H9 (cell line): ENCODE results near the gene INSL3. TPM values are rescaled to one million over a fixed set of nuclear protein-coding genes. Genes with fewer than 3 reads are reported as not detected.

ENCODE experiments used
- DNase-seq: peaks from one replicate; pipeline ENCODE4 v3.0.0-alpha.2; 2017
- H2AFZ ChIP-seq: one replicate; pipeline ENCODE4 v1.6.1; 2013; ENCODE audit warnings: mild to moderate bottlenecking, low read length, control low read depth, moderate library complexity
- H2AK5ac ChIP-seq: 2 replicates; pipeline ENCODE4 v1.6.1; 2013; ENCODE audit warnings: low read length, control low read depth, mixed read lengths; ENCODE audit not compliant: insufficient read length
- H2BK120ac ChIP-seq: one replicate; pipeline ENCODE4 v1.6.1; 2013; ENCODE audit warnings: low read depth, mild to moderate bottlenecking, low read length, control low read depth, inconsistent platforms; ENCODE audit not compliant: poor library complexity, severe bottlenecking
- H2BK12ac ChIP-seq: 2 replicates; pipeline ENCODE4 v1.6.1; 2013; ENCODE audit warnings: low read length, control low read depth, mixed read lengths, low read depth; ENCODE audit not compliant: insufficient read length
- H2BK15ac ChIP-seq: 2 replicates; pipeline ENCODE4 v1.6.1; 2013; ENCODE audit warnings: low read depth, low read length, control low read depth
- H2BK20ac ChIP-seq: one replicate; pipeline ENCODE4 v1.6.1; 2013; ENCODE audit warnings: low read depth, mild to moderate bottlenecking, low read length, control low read depth, inconsistent platforms; ENCODE audit not compliant: poor library complexity, severe bottlenecking
- H2BK5ac ChIP-seq: 2 replicates; pipeline ENCODE4 v1.6.1; 2013; ENCODE audit warnings: low read length, control low read depth, mixed read lengths; ENCODE audit not compliant: insufficient read length
- H3K14ac ChIP-seq: 2 replicates; pipeline ENCODE4 v1.6.1; 2013; ENCODE audit warnings: low read length, control low read depth; ENCODE audit not compliant: insufficient read depth
- H3K18ac ChIP-seq: 2 replicates; pipeline ENCODE4 v1.6.1; 2013; ENCODE audit warnings: low read depth, mild to moderate bottlenecking, mixed read lengths, low read length, control low read depth; ENCODE audit not compliant: insufficient read length
- H3K23ac ChIP-seq: 2 replicates; pipeline ENCODE4 v1.6.1; 2013; ENCODE audit warnings: low read length, control low read depth, mixed read lengths, low read depth; ENCODE audit not compliant: insufficient read length
- H3K23me2 ChIP-seq: 2 replicates; pipeline ENCODE4 v1.6.1; 2013; ENCODE audit warnings: low read depth, mild to moderate bottlenecking, mixed read lengths, low read length, control low read depth; ENCODE audit not compliant: insufficient read length, poor library complexity, severe bottlenecking
- H3K27ac ChIP-seq: 2 replicates; pipeline ENCODE4 v1.5.1; 2013; ENCODE audit warnings: low read length, control low read depth, mixed read lengths, low read depth; ENCODE audit not compliant: insufficient read length
- H3K27me3 ChIP-seq: 2 replicates; pipeline ENCODE4 v1.6.1; 2013; ENCODE audit warnings: low read length, control low read depth, inconsistent platforms; ENCODE audit not compliant: insufficient read depth
- H3K4ac ChIP-seq: 2 replicates; pipeline ENCODE4 v1.6.1; 2013; ENCODE audit warnings: low read depth, mild to moderate bottlenecking, control low read depth, inconsistent platforms, low read length, moderate library complexity
- H3K4me1 ChIP-seq: 2 replicates; pipeline ENCODE4 v1.6.1; 2013; ENCODE audit warnings: low read length, control low read depth, inconsistent platforms; ENCODE audit not compliant: insufficient read depth
- H3K4me2 ChIP-seq: 2 replicates; pipeline ENCODE4 v1.6.1; 2013; ENCODE audit warnings: low read length, control low read depth, mixed read lengths; ENCODE audit not compliant: insufficient read length, insufficient read depth
- H3K56ac ChIP-seq: 2 replicates; pipeline ENCODE4 v1.6.1; 2013; ENCODE audit warnings: low read depth, mild to moderate bottlenecking, mixed read lengths, low read length, control low read depth; ENCODE audit not compliant: insufficient read length
- H3K79me1 ChIP-seq: 2 replicates; pipeline ENCODE4 v1.6.1; 2013; ENCODE audit warnings: low read depth, mild to moderate bottlenecking, moderate library complexity, low read length, control low read depth, inconsistent platforms; ENCODE audit not compliant: insufficient read depth, poor library complexity, severe bottlenecking
- H3K79me2 ChIP-seq: 2 replicates; pipeline ENCODE4 v1.6.1; 2013; ENCODE audit warnings: low read length, control low read depth, inconsistent platforms; ENCODE audit not compliant: insufficient read depth
- H3K9ac ChIP-seq: 2 replicates; pipeline ENCODE4 v1.6.1; 2013; ENCODE audit warnings: low read length, control low read depth, mixed read lengths; ENCODE audit not compliant: insufficient read length; ENCODE audit errors: extremely low read depth
- H3K9me3 ChIP-seq: one replicate; pipeline ENCODE4 v1.6.1; 2013; ENCODE audit warnings: low read depth, low read length, inconsistent platforms; ENCODE audit not compliant: control insufficient read depth
- H3T11ph ChIP-seq: one replicate; pipeline ENCODE4 v1.6.1; 2013; ENCODE audit warnings: mild to moderate bottlenecking, low read length, control low read depth, inconsistent platforms
- H4K20me1 ChIP-seq: one replicate; pipeline ENCODE4 v1.6.1; 2013; ENCODE audit not compliant: control insufficient read depth, insufficient read length, insufficient read depth
- H4K5ac ChIP-seq: 2 replicates; pipeline ENCODE4 v1.6.1; 2013; ENCODE audit warnings: low read depth, mild to moderate bottlenecking, mixed read lengths, low read length, control low read depth; ENCODE audit not compliant: insufficient read length
- H4K8ac ChIP-seq: replicated peaks from 2 replicates; pipeline ENCODE4 v1.6.1; 2013; ENCODE audit warnings: low read length, control low read depth, mixed read lengths, low read depth; ENCODE audit not compliant: insufficient read length
- H4K91ac ChIP-seq: 2 replicates; pipeline ENCODE4 v1.6.1; 2013; ENCODE audit warnings: low read depth, mild to moderate bottlenecking, moderate library complexity, mixed read lengths, low read length, control low read depth; ENCODE audit not compliant: insufficient read length
- H3K27ac Mint-ChIP-seq, 3 experiments: 2 replicates in 2 of 3; 3 replicates in 1 of 3; pipeline ENCODE4 v1.8.0; 2020 to 2021; ENCODE audit warnings: mixed read lengths in 3 of 3, mild to moderate bottlenecking in 1 of 3, moderate library complexity in 1 of 3
- H3K27me3 Mint-ChIP-seq: 2 replicates; pipeline ENCODE4 v1.8.0; 2021; ENCODE audit warnings: low read depth, mild to moderate bottlenecking, moderate library complexity, mixed read lengths
- H3K36me3 Mint-ChIP-seq, 3 experiments: 2 replicates in 2 of 3; 3 replicates in 1 of 3; pipeline ENCODE4 v1.8.0; 2020 to 2021; ENCODE audit warnings: low read depth in 3 of 3, mixed read lengths in 3 of 3; ENCODE audit not compliant: insufficient read depth in 1 of 3
- H3K4me1 Mint-ChIP-seq, 2 experiments: 2 replicates each; pipeline ENCODE4 v1.8.0; 2020; ENCODE audit warnings: mixed read lengths in 2 of 2
- H3K4me3 Mint-ChIP-seq, 2 experiments: 2 replicates in 1 of 2; 3 replicates in 1 of 2; pipeline ENCODE4 v1.8.0; 2020 to 2021; ENCODE audit warnings: mild to moderate bottlenecking in 2 of 2, mixed read lengths in 2 of 2, moderate library complexity in 1 of 2
- H3K9me3 Mint-ChIP-seq, 2 experiments: 2 replicates in 1 of 2; 3 replicates in 1 of 2; pipeline ENCODE4 v1.8.0; 2020; ENCODE audit warnings: mild to moderate bottlenecking in 2 of 2, mixed read lengths in 2 of 2, moderate library complexity in 1 of 2
- WGBS: extraction: QIAGEN DNeasy Blood & Tissue Kit; methylation state at CpG from one replicate; pipeline ENCODE4 v1.1.7; 2013; ENCODE audit warnings: missing lambda C conversion rate, low lambda C conversion rate, mixed read lengths; ENCODE audit not compliant: insufficient read length; ENCODE audit errors: extremely low coverage; 5-methylcytosine and 5-hydroxymethylcytosine counted together
- total RNA-seq: library from RNA; stranded (reverse); gene quantifications from 2 replicates; pipeline ENCODE4 v1.2.1, GENCODE V29; 2021
- TF ChIP-seq, protein P1 (sequence below): fragments of 200-600 bp; sonication (generic); conservative IDR thresholded peaks from 3 replicates; pipeline ENCODE4 v1.8.0; 2021; ENCODE audit warnings: antibody characterized with exemption, mild to moderate bottlenecking

The INSL3 gene
- total RNA-seq, 1 experiment from 2014 or later, result 0.63 TPM

DNA sequence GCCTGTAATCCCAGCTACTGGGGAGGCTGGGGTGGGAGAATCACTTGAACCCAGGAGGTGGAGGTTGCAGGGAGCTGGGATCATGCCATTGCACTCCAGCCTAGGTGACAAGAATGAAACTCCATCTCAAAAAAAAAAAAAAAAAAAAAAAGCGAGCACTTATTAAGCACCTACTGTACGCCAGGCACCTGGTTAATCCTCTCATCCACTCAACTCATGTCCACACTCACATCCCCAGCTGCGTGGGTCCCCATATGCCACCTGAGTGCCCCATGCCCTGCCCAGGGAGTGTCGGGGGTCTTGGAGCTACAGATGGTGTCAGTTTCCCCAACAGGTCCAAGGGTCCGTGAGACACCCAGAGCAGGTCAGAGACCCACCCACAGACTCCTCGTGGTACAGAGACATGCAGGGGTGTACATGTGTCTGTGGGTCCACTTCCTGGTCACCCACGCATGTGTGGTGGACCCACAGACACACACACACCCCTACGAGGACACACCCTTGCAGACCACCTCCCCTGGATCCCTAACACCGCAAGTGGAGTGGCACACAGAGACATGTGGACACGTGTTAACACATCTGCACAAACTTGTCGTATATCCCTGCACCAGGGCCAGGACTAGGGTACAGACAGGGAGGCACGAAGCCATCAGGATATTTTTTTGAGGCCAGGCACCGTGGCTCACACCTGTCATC, 3.5 kb downstream of the INSL3 start:
- no peak overlapping the region for H3K27ac Mint-ChIP-seq
- no peaks in the 10 kb centered on the region for H3K79me2 ChIP-seq

More for the DNA sequence above, 3.5 kb downstream of the INSL3 start:
- H3K9ac ChIP-seq, result no peak overlapping the region
- H3T11ph ChIP-seq, result no peak overlapping the region
- no CpG with 5 or more reads among the region's 13 CpGs for WGBS
- no peaks in the 10 kb centered on the region for H3K79me1 ChIP-seq
- H3K18ac ChIP-seq, result no peak overlapping the region
- H3K27ac ChIP-seq, result no peak overlapping the region
- no peak overlapping the region for H2AK5ac ChIP-seq
- no peaks in the 10 kb centered on the region for H3K9me3 ChIP-seq
- no peak overlapping the region for H3K4me2 ChIP-seq
- no peak overlapping the region for H4K5ac ChIP-seq
- TF ChIP-seq, protein P1, sequence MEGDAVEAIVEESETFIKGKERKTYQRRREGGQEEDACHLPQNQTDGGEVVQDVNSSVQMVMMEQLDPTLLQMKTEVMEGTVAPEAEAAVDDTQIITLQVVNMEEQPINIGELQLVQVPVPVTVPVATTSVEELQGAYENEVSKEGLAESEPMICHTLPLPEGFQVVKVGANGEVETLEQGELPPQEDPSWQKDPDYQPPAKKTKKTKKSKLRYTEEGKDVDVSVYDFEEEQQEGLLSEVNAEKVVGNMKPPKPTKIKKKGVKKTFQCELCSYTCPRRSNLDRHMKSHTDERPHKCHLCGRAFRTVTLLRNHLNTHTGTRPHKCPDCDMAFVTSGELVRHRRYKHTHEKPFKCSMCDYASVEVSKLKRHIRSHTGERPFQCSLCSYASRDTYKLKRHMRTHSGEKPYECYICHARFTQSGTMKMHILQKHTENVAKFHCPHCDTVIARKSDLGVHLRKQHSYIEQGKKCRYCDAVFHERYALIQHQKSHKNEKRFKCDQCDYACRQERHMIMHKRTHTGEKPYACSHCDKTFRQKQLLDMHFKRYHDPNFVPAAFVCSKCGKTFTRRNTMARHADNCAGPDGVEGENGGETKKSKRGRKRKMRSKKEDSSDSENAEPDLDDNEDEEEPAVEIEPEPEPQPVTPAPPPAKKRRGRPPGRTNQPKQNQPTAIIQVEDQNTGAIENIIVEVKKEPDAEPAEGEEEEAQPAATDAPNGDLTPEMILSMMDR, result no peak
- no peak overlapping the region for H4K8ac ChIP-seq
- H2AFZ ChIP-seq, result no peak overlapping the region
- no peak overlapping the region for H2BK120ac ChIP-seq
- H3K14ac ChIP-seq, result no peak overlapping the region
- H3K27me3 ChIP-seq, result no peaks in the 10 kb centered on the region
- peak overlapping the region in 1 of 2 experiments; percentile 57; a peak in 2 of 5 replicates for H3K4me3 Mint-ChIP-seq
- DNase-seq, result no peak
- no peak overlapping the region for H2BK5ac ChIP-seq
- no peak overlapping the region for H2BK12ac ChIP-seq
- no peak overlapping the region for H3K4ac ChIP-seq
- no peak overlapping the region for H2BK15ac ChIP-seq
- H2BK20ac ChIP-seq, result no peak overlapping the region
- H3K27me3 Mint-ChIP-seq, result no peaks in the 10 kb centered on the region; the same call in 1 of the 2 replicates
- no peak overlapping the region for H3K23ac ChIP-seq
- H4K91ac ChIP-seq, result no peak overlapping the region
- H3K36me3 Mint-ChIP-seq, result no peaks in the 10 kb centered on the region
- H3K4me1 Mint-ChIP-seq, result no peaks in the 10 kb centered on the region
- no peak overlapping the region for H3K56ac ChIP-seq
- H4K20me1 ChIP-seq, result no peaks in the 10 kb centered on the region
- no peaks in the 10 kb centered on the region for H3K23me2 ChIP-seq
- no peaks in the 10 kb centered on the region for H3K4me1 ChIP-seq
- H3K9me3 Mint-ChIP-seq, result no peaks in the 10 kb centered on the region
